HG02798 (cell line): ENCODE measurements around the gene KRTDAP.

Experiments used
- ATAC-seq: cut with Tn5 transposase; IDR thresholded peaks from one replicate; pipeline ENCODE4 v1.9.1; 2021; ENCODE audit warnings: mild to moderate bottlenecking; ENCODE audit not compliant: unreplicated experiment, poor library complexity

Gene KRTDAP

GRCh38 chr19:35513628-35514281 lies 23.5 kb upstream of the KRTDAP start, which contains the start of gene DMKN:
Gene DMKN, minus strand, starts transcription at chr19:35513649. Its CDS starts 174 bp downstream, at chr19:35513475.
- no peak for ATAC-seq

- no peak for ATAC-seq
Observed at GRCh38 chr19:35512831-35513627, 22.8 kb upstream of the KRTDAP start.

- ATAC-seq, result no peak
Observed at GRCh38 chr19:35511337-35511736, 21.1 kb upstream of the KRTDAP start.

GRCh38 chr19:35510626-35510964 lies 20.3 kb upstream of the KRTDAP start:
- ATAC-seq, result no peak

GRCh38 chr19:35509861-35510625 lies 19.8 kb upstream of the KRTDAP start:
- peak; percentile 50 for ATAC-seq

GRCh38 chr19:35509018-35509652 lies 18.9 kb upstream of the KRTDAP start:
- ATAC-seq, result no peak

GRCh38 chr19:35508129-35508528 lies 17.9 kb upstream of the KRTDAP start:
- ATAC-seq, result no peak

GRCh38 chr19:35507561-35507960 lies 17.3 kb upstream of the KRTDAP start:
- no peak for ATAC-seq

GRCh38 chr19:35506011-35506410 lies 15.7 kb upstream of the KRTDAP start:
- no peak for ATAC-seq

GRCh38 chr19:35502751-35503150 lies 12.5 kb upstream of the KRTDAP start:
- no peak for ATAC-seq

GRCh38 chr19:35501684-35502083 lies 11.4 kb upstream of the KRTDAP start:
- ATAC-seq, result no peak

- ATAC-seq, result no peak
Observed at GRCh38 chr19:35500611-35501010, 10.3 kb upstream of the KRTDAP start.

- no peak for ATAC-seq
Observed at GRCh38 chr19:35498984-35499527, 8.8 kb upstream of the KRTDAP start.

- ATAC-seq, result no peak
Observed at GRCh38 chr19:35498220-35498619, 8.0 kb upstream of the KRTDAP start.

- no peak for ATAC-seq
Observed at GRCh38 chr19:35497406-35497805, 7.1 kb upstream of the KRTDAP start.

GRCh38 chr19:35495107-35496064 lies 5.1 kb upstream of the KRTDAP start:
- peak; percentile 69 for ATAC-seq

GRCh38 chr19:35493971-35494370 lies 3.7 kb upstream of the KRTDAP start:
- ATAC-seq, result no peak

- ATAC-seq, result no peak
Observed at GRCh38 chr19:35491836-35492360, 1.6 kb upstream of the KRTDAP start.

- ATAC-seq, result no peak
Observed at GRCh38 chr19:35488677-35489076, 1.6 kb downstream of the KRTDAP start.
